ENCODE measurements around the gene SLC16A9. TPM values are rescaled to one million over a fixed set of nuclear protein-coding genes. Genes with fewer than 3 reads are reported as not detected.
A peak's percentile ranks its signal among the peaks of the same experiment; 100 is the strongest.

The SLC16A9 gene
- total and polyA plus RNA-seq, 2 donors (not counting 3 experiments of a cell fraction or from before 2014, with no cell fraction given), result 0.35 TPM; not detected in 1

DNA sequence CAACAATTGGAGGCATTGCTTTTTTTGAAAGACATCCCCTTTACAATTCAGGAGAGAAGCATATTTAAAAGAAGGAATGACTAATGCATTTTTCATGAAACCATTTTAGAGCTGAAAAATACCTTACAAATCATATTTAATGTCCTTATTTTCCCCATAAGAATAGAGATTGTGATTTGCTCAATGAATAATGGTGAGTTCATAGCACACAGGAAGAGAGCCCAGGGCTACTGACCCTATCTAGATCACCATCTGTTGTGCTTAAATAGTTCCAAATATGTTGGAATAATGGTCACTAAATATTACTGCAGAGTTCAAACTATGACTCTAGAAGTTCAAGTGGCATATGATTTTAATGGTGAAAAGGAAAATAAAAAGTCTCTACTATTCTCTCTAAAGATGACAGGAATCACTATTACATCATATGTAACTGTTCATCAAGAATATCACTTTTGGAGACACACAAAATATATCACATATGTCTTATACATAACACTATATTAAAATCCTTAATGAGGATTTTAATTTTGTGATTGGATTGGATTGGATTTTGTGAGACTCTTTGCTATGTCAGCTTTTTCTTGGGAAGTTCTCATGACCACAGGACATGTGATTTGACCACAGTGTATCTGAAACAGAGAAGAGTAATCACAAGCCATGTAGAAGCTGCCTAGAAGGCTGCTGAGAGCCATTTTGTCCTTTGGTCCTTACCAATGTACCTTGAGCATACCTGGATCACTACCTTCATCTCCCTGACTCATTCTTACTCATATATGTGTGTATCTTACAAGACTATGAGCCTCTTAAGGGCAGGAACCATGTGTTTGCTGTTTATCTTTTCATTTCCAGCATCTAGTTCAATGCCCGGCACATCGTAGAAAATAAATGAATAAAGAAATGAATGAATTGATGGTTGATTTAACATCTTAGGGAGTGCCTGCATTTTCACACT lies 26.4 kb downstream of the SLC16A9 start:
- POLR2A ChIA-PET, result no interaction called here

DNA sequence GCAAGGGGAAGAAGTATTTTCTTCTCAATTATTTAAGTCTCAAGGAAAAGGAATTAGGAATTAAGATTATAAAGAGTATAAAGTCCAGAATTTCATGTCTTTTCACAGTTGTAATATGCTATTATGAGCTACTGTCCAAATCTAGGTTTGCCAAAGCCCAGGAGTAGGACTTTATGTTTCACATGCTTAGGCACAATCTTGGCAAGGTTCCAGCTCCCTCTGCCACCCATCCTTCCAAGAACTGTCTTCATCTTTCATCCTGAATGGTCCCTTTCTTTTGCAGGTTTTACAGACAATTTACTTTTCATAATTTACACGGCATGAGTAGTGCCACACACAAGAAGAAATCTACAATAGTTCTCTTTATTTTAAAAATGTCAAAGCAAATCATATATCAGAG lies 29.5 kb downstream of the SLC16A9 start:
- Histone ChIP-seq H3K4me3 (replicated peaks in 1 of 3; ENCODE audit: insufficient read depth in 1 of 3, low read depth in 1 of 3, low read length in 3 of 3) (no peak overlapping the region), H3K27me3 (ENCODE audit: control insufficient read depth in 2 of 2, insufficient read depth in 2 of 2, low read length in 2 of 2) (no peaks in the 10 kb centered on the region), H3K27ac (ENCODE audit: insufficient read depth, low read depth, low read length) (no peak overlapping the region), H3K4me1 (ENCODE audit: control insufficient read depth, extremely low read depth, insufficient read depth, low read length) (no peaks in the 10 kb centered on the region), H3K9ac (replicated peaks; ENCODE audit: extremely low read depth, insufficient read depth, low read length) (no peak overlapping the region), H3K36me3 (ENCODE audit: control insufficient read depth in 2 of 2, extremely low read depth in 1 of 2, insufficient read depth in 2 of 2, low read length in 2 of 2) (no peaks in the 10 kb centered on the region), H3K9me1 (replicated peaks; ENCODE audit: control insufficient read depth, extremely low read depth, insufficient read depth, low read length) (no peaks in the 10 kb centered on the region), H2AFZ (ENCODE audit: low read depth, low read length) (no peak overlapping the region), H4K20me1 (replicated peaks; ENCODE audit: control insufficient read depth, extremely low read depth, insufficient read depth, low read length) (no peaks in the 10 kb centered on the region), H3K79me2 (ENCODE audit: control insufficient read depth, insufficient read depth, low read length) (no peaks in the 10 kb centered on the region), H3K9me3 (replicated peaks; ENCODE audit: control insufficient read depth, insufficient read depth, low read length) (no peaks in the 10 kb centered on the region), H3K4me2 (ENCODE audit: insufficient read depth, low read length) (no peak overlapping the region)
- no TSS peak for BruUV-seq (replicated peaks)
- ChIA-PET CTCF (interaction anchor here (1.5 kb wide), 1 partner anchor 52 kb away, joined by 3 read pairs; no protein-coding TSS in a partner anchor), POLR2A (no interaction called here)
- dilution Hi-C loops (cut with MboI; ENCODE audit: extremely low pct_ligation_motif_present, low sequenced_read_pairs), result no loop called here
- intact Hi-C loops (cut with micrococcal nuclease), result no loop called here
- FAIRE-seq, result no peak
- no peak for DNase-seq (ENCODE audit: low read depth, low spot score)
- TF ChIP-seq, protein P1, sequence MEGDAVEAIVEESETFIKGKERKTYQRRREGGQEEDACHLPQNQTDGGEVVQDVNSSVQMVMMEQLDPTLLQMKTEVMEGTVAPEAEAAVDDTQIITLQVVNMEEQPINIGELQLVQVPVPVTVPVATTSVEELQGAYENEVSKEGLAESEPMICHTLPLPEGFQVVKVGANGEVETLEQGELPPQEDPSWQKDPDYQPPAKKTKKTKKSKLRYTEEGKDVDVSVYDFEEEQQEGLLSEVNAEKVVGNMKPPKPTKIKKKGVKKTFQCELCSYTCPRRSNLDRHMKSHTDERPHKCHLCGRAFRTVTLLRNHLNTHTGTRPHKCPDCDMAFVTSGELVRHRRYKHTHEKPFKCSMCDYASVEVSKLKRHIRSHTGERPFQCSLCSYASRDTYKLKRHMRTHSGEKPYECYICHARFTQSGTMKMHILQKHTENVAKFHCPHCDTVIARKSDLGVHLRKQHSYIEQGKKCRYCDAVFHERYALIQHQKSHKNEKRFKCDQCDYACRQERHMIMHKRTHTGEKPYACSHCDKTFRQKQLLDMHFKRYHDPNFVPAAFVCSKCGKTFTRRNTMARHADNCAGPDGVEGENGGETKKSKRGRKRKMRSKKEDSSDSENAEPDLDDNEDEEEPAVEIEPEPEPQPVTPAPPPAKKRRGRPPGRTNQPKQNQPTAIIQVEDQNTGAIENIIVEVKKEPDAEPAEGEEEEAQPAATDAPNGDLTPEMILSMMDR (IDR thresholded peaks at IDR 0.05; ENCODE audit: extremely low read depth in 1 of 2, insufficient read depth in 1 of 2, low read depth in 1 of 2, low read length in 2 of 2), result no peak
- TF ChIP-seq POLR2A (IDR thresholded peaks at IDR 0.05; ENCODE audit: low read depth, low read length) (no peak), JUN (IDR thresholded peaks at IDR 0.05; ENCODE audit: borderline replicate concordance, insufficient read depth, insufficient read length, low read depth) (no peak), FOS (IDR thresholded peaks at IDR 0.05; ENCODE audit: borderline replicate concordance, insufficient read depth, low read length) (no peak), MYC (IDR thresholded peaks at IDR 0.05; ENCODE audit: low read depth, low read length) (no peak), POLR2AphosphoS5 (IDR thresholded peaks at IDR 0.05; ENCODE audit: insufficient read depth, low read depth, low read length) (no peak)
- TF ChIP-seq, protein P2, sequence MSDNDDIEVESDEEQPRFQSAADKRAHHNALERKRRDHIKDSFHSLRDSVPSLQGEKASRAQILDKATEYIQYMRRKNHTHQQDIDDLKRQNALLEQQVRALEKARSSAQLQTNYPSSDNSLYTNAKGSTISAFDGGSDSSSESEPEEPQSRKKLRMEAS (IDR thresholded peaks at IDR 0.05; ENCODE audit: insufficient read depth, insufficient read length), result no peak

More for the DNA sequence above, 26.4 kb downstream of the SLC16A9 start:
- TF ChIP-seq GATA2 (IDR thresholded peaks at IDR 0.05; ENCODE audit: insufficient read depth, insufficient read length, low read depth, low read length), result peak; percentile 9
- TF ChIP-seq JUN (IDR thresholded peaks at IDR 0.05; ENCODE audit: borderline replicate concordance, insufficient read depth, insufficient read length, low read depth), result peak; percentile 47
- TF ChIP-seq FOS (IDR thresholded peaks at IDR 0.05; ENCODE audit: borderline replicate concordance, insufficient read depth, low read length), result no peak
- FAIRE-seq (no peak), DNase-seq (ENCODE audit: low read depth, low spot score) (peak; percentile 42)
- H3K9ac ChIP-seq (replicated peaks; ENCODE audit: extremely low read depth, insufficient read depth, low read length), result no peak overlapping the region
- no peak overlapping the region for H3K27ac ChIP-seq (ENCODE audit: insufficient read depth, low read depth, low read length)
- H4K20me1 ChIP-seq (replicated peaks; ENCODE audit: control insufficient read depth, extremely low read depth, insufficient read depth, low read length), result no peaks in the 10 kb centered on the region
- no peaks in the 10 kb centered on the region for H3K9me1 ChIP-seq (replicated peaks; ENCODE audit: control insufficient read depth, extremely low read depth, insufficient read depth, low read length)
- H3K4me3 ChIP-seq (replicated peaks in 1 of 3; ENCODE audit: insufficient read depth in 1 of 3, low read depth in 1 of 3, low read length in 3 of 3), result no peak overlapping the region
- no peaks in the 10 kb centered on the region for H3K79me2 ChIP-seq (ENCODE audit: control insufficient read depth, insufficient read depth, low read length)
- BruUV-seq (replicated peaks), result no TSS peak
- no peaks in the 10 kb centered on the region for H3K36me3 ChIP-seq (ENCODE audit: control insufficient read depth in 2 of 2, extremely low read depth in 1 of 2, insufficient read depth in 2 of 2, low read length in 2 of 2)
- H2AFZ ChIP-seq (ENCODE audit: low read depth, low read length), result no peak overlapping the region
- CTCF ChIA-PET, result interaction anchor here (1.1 kb wide), 1 partner anchor 352 kb away, joined by 3 read pairs; no protein-coding TSS in a partner anchor
- no peaks in the 10 kb centered on the region for H3K27me3 ChIP-seq (ENCODE audit: control insufficient read depth in 2 of 2, insufficient read depth in 2 of 2, low read length in 2 of 2)
- intact Hi-C loops (cut with micrococcal nuclease) (no loop called here), dilution Hi-C loops (cut with MboI; ENCODE audit: extremely low pct_ligation_motif_present, low sequenced_read_pairs) (no loop called here)
- no peak overlapping the region for H3K4me2 ChIP-seq (ENCODE audit: insufficient read depth, low read length)
- no peaks in the 10 kb centered on the region for H3K9me3 ChIP-seq (replicated peaks; ENCODE audit: control insufficient read depth, insufficient read depth, low read length)
- no peaks in the 10 kb centered on the region for H3K4me1 ChIP-seq (ENCODE audit: control insufficient read depth, extremely low read depth, insufficient read depth, low read length)

Measured in endothelial cell of umbilical vein (primary cell).